Left renal cortex interstitium (tissue), 4 donors: ENCODE data around the gene FAXDC2. TPM values are rescaled to one million over a fixed set of nuclear protein-coding genes. Genes with fewer than 3 reads are reported as not detected.

ENCODE experiments used
- DNase-seq, 4 donors: peaks; one replicate each; pipeline ENCODE4 v3.0.0-alpha.2; 2013; ENCODE audit warnings: low read depth in 4 of 4, low spot score in 2 of 4, missing footprints in 1 of 4
- polyA plus RNA-seq, 4 donors: library from polyadenylated mRNA; unstranded; fragments of 120-200 nt; gene quantifications; one replicate each; pipeline ENCODE4 v1.2.1, GENCODE V29; 2013; ENCODE audit not compliant: insufficient read length in 4 of 4

Gene FAXDC2
- polyA plus RNA-seq = 10 to 100 TPM; 33.6 to 47.1 (median 38.5) TPM

GRCh38 chr5:154850255-154851062 lies at the start of gene FAXDC2:
Gene FAXDC2 (minus strand): TSS chr5:154850603. CDS start chr5:154838178, 12,425 bp downstream.
- DNase-seq = peak in 3 of 4 donors; percentile 87 to 90 (median 87)

GRCh38 chr5:154900066-154900465 lies 49.7 kb upstream of the FAXDC2 start:
- no peak for DNase-seq

- no peak for DNase-seq
These were observed 48.9 kb upstream of the FAXDC2 start for GRCh38 chr5:154899151-154899816.

- DNase-seq = no peak
These were observed 47.8 kb upstream of the FAXDC2 start for GRCh38 chr5:154898210-154898609.

GRCh38 chr5:154896562-154897165 lies 46.3 kb upstream of the FAXDC2 start:
- no peak for DNase-seq

- no peak for DNase-seq
These were observed 45.5 kb upstream of the FAXDC2 start for GRCh38 chr5:154895606-154896561.

- no peak for DNase-seq
These were observed 43.0 kb upstream of the FAXDC2 start for GRCh38 chr5:154893381-154893780.

GRCh38 chr5:154892369-154892771 lies 42.0 kb upstream of the FAXDC2 start:
- no peak for DNase-seq

- no peak for DNase-seq
These were observed 35.0 kb upstream of the FAXDC2 start for GRCh38 chr5:154885439-154885838.

GRCh38 chr5:154884424-154884823 lies 34.0 kb upstream of the FAXDC2 start:
- no peak for DNase-seq

- no peak for DNase-seq
These were observed 31.6 kb upstream of the FAXDC2 start for GRCh38 chr5:154881986-154882385.

GRCh38 chr5:154878642-154879335 lies 28.4 kb upstream of the FAXDC2 start:
- no peak for DNase-seq

- DNase-seq = no peak
These were observed 23.5 kb upstream of the FAXDC2 start for GRCh38 chr5:154873791-154874331.

GRCh38 chr5:154871734-154872133 lies 21.3 kb upstream of the FAXDC2 start:
- no peak for DNase-seq

GRCh38 chr5:154868702-154869101 lies 18.3 kb upstream of the FAXDC2 start:
- DNase-seq = no peak

- DNase-seq = no peak
These were observed 16.4 kb upstream of the FAXDC2 start for GRCh38 chr5:154866841-154867240.

GRCh38 chr5:154865466-154866184 lies 15.2 kb upstream of the FAXDC2 start:
- DNase-seq = no peak

GRCh38 chr5:154863291-154864080 lies 13.1 kb upstream of the FAXDC2 start:
- DNase-seq = no peak
